PC-3 (cell line): ENCODE measurements around the gene EXOC1.

Experiments used
- EZH2 ChIP-seq: fragments of 300-600 bp; sonication (generic); IDR thresholded peaks from one replicate; pipeline ENCODE4 v1.6.1; 2017; ENCODE audit warnings: antibody characterized with exemption, mild to moderate bottlenecking, low read length; ENCODE audit not compliant: unreplicated experiment
- EZH2phosphoT487 ChIP-seq: fragments of 300-600 bp; sonication (generic); IDR thresholded peaks from 2 replicates; pipeline ENCODE4 v1.6.1; 2018; ENCODE audit warnings: mild to moderate bottlenecking, antibody characterized with exemption, low read length, borderline replicate concordance
- TF ChIP-seq, protein P1 (sequence below): fragments of 300-600 bp; sonication (generic); conservative IDR thresholded peaks from 2 replicates; pipeline ENCODE4 v1.5.1; 2017; ENCODE audit warnings: antibody characterized with exemption, low read depth, mild to moderate bottlenecking, low read length

DNA sequence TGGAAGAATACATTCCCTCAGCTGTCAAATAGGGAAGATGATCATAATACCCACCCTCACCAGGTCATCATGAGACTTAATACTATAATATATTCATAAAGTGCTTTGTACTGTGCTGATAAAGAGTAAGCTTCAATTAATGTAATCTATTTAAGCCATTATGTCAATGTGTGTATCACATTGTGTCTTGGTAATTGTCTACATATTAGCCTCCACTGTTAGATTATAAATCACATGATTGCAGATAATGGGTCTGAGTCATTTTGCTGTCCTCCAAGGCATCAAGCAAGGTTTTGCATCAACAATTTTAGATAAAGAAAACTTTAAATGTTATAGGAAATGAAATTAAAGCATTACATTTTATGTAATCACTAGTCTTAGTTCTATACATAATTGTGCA lies 50.1 kb downstream of the EXOC1 start:
- TF ChIP-seq, protein P1, sequence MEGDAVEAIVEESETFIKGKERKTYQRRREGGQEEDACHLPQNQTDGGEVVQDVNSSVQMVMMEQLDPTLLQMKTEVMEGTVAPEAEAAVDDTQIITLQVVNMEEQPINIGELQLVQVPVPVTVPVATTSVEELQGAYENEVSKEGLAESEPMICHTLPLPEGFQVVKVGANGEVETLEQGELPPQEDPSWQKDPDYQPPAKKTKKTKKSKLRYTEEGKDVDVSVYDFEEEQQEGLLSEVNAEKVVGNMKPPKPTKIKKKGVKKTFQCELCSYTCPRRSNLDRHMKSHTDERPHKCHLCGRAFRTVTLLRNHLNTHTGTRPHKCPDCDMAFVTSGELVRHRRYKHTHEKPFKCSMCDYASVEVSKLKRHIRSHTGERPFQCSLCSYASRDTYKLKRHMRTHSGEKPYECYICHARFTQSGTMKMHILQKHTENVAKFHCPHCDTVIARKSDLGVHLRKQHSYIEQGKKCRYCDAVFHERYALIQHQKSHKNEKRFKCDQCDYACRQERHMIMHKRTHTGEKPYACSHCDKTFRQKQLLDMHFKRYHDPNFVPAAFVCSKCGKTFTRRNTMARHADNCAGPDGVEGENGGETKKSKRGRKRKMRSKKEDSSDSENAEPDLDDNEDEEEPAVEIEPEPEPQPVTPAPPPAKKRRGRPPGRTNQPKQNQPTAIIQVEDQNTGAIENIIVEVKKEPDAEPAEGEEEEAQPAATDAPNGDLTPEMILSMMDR = no peak
- TF ChIP-seq EZH2phosphoT487 = no peak
- TF ChIP-seq EZH2 = no peak
